Mammary epithelial cell (primary cell): ENCODE data around the gene GDPD5.

Experiments used
- EZH2 ChIP-seq: IDR thresholded peaks from 2 replicates; pipeline ENCODE4 v1.6.1; 2012; ENCODE audit warnings: low read length, inconsistent platforms, borderline replicate concordance
- TF ChIP-seq, protein P1 (sequence below), 2 donors: IDR thresholded peaks in 1 of 2; conservative IDR thresholded peaks in 1 of 2; 2 replicates each; pipeline ENCODE4 v1.5.1; 2011 to 2012; ENCODE audit warnings: inconsistent platforms in 2 of 2, low read length in 2 of 2, mild to moderate bottlenecking in 2 of 2, control low read depth in 1 of 2, low read depth in 1 of 2; ENCODE audit not compliant: insufficient read depth in 1 of 2; ENCODE audit errors: extremely low read depth in 1 of 2

DNA sequence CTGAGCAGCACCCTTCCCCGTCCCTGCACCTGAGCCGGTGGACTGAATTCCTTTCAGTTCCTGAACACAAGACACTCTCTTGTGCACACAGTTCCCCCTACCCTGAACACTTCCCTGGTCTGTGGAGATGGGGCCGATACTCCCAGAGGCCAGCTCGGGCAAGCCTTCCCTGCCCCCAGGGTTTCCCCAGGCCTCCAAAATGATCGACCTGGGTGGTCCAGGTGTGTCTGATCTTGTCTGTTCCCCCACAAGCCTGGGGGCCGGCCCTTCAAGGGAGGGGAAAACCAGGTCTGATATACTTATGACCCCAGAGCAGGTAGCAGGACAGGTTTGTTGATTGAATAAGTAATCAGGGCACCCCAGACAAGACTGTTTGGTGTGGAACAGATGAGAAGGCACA lies 52.1 kb downstream of the GDPD5 start:
- TF ChIP-seq, protein P1, sequence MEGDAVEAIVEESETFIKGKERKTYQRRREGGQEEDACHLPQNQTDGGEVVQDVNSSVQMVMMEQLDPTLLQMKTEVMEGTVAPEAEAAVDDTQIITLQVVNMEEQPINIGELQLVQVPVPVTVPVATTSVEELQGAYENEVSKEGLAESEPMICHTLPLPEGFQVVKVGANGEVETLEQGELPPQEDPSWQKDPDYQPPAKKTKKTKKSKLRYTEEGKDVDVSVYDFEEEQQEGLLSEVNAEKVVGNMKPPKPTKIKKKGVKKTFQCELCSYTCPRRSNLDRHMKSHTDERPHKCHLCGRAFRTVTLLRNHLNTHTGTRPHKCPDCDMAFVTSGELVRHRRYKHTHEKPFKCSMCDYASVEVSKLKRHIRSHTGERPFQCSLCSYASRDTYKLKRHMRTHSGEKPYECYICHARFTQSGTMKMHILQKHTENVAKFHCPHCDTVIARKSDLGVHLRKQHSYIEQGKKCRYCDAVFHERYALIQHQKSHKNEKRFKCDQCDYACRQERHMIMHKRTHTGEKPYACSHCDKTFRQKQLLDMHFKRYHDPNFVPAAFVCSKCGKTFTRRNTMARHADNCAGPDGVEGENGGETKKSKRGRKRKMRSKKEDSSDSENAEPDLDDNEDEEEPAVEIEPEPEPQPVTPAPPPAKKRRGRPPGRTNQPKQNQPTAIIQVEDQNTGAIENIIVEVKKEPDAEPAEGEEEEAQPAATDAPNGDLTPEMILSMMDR (conservative IDR thresholded peaks at IDR 0.05 in 1 of 2, IDR thresholded peaks at IDR 0.05 in 1 of 2; ENCODE audit: extremely low read depth in 1 of 2, insufficient read depth in 1 of 2, low read depth in 1 of 2, low read length in 2 of 2) = no peak
- TF ChIP-seq EZH2 = no peak
